HG02970 (cell line): ENCODE measurements around the gene AFF3.

Source experiments
- ATAC-seq: cut with Tn5 transposase; IDR thresholded peaks from one replicate; pipeline ENCODE4 v1.9.1; 2021; ENCODE audit warnings: mild to moderate bottlenecking, moderate library complexity, moderate number of reproducible peaks; ENCODE audit not compliant: unreplicated experiment, low FRiP score

AFF3 gene

GRCh38 chr2:99903981-99904380, 238.4 kb downstream of the AFF3 start:
- no peak for ATAC-seq

GRCh38 chr2:99900556-99900955, 241.8 kb downstream of the AFF3 start:
- ATAC-seq, result no peak

GRCh38 chr2:99899882-99900281, 242.5 kb downstream of the AFF3 start:
- no peak for ATAC-seq

GRCh38 chr2:99899058-99899855, 243.1 kb downstream of the AFF3 start:
- no peak for ATAC-seq

GRCh38 chr2:99898336-99899048, 243.9 kb downstream of the AFF3 start:
- no peak for ATAC-seq

- no peak for ATAC-seq
Measured at GRCh38 chr2:99891428-99891780, 251.0 kb downstream of the AFF3 start.

GRCh38 chr2:99890568-99891427, 251.6 kb downstream of the AFF3 start:
- ATAC-seq, result no peak

GRCh38 chr2:99888617-99889016, 253.8 kb downstream of the AFF3 start:
- ATAC-seq, result no peak

GRCh38 chr2:99886418-99886817, 256.0 kb downstream of the AFF3 start:
- ATAC-seq, result no peak

- no peak for ATAC-seq
Measured at GRCh38 chr2:99883358-99883757, 259.0 kb downstream of the AFF3 start.

GRCh38 chr2:99881901-99882591, 260.3 kb downstream of the AFF3 start:
- ATAC-seq, result no peak

GRCh38 chr2:99880964-99881294, 261.5 kb downstream of the AFF3 start:
- ATAC-seq, result no peak

- ATAC-seq, result no peak
Measured at GRCh38 chr2:99880148-99880963, 262.0 kb downstream of the AFF3 start.

- no peak for ATAC-seq
Measured at GRCh38 chr2:99879481-99879880, 262.9 kb downstream of the AFF3 start.

GRCh38 chr2:99878581-99879350, 263.6 kb downstream of the AFF3 start:
- ATAC-seq, result no peak

GRCh38 chr2:99877963-99878362, 264.4 kb downstream of the AFF3 start:
- ATAC-seq, result no peak

- ATAC-seq, result no peak
Measured at GRCh38 chr2:99876956-99877355, 265.4 kb downstream of the AFF3 start.

GRCh38 chr2:99875627-99876201, 266.7 kb downstream of the AFF3 start:
- no peak for ATAC-seq

GRCh38 chr2:99868260-99868659, 274.1 kb downstream of the AFF3 start:
- ATAC-seq, result no peak
